Heart right ventricle (tissue), 16 donors: Measurements from ENCODE around the gene PKIB. TPM values are rescaled to one million over a fixed set of nuclear protein-coding genes. Genes with fewer than 3 reads are reported as not detected.

Source experiments
- ATAC-seq, 8 donors: fragments of 200-7000 bp; cut with Tn5 transposase; one replicate each; pipeline ENCODE4 v1.9.1; 2020; ENCODE audit warnings: mild to moderate bottlenecking in 8 of 8, moderate library complexity in 8 of 8, moderate number of reproducible peaks in 1 of 8
- DNase-seq, 2 donors: peaks; one replicate each; pipeline ENCODE4 v3.0.0-alpha.2; 2020
- H3K27ac ChIP-seq, 10 donors: fragments of 200-600 bp; sonication (generic) in 2 of 10; one replicate each; pipeline versions ENCODE4 v1.5.0 to v1.8.0; 2020 to 2022; ENCODE audit warnings: mild to moderate bottlenecking in 3 of 10
- H3K27me3 ChIP-seq, 7 donors: fragments of 200-600 bp; one replicate each; pipeline ENCODE4 v1.8.0; 2021 to 2022; ENCODE audit warnings: mild to moderate bottlenecking in 2 of 7
- H3K36me3 ChIP-seq, 9 donors: fragments of 200-600 bp; sonication (generic) in 1 of 9; one replicate each; pipeline versions ENCODE4 v1.5.0 to v1.8.0; 2020 to 2022; ENCODE audit warnings: mild to moderate bottlenecking in 2 of 9
- H3K4me1 ChIP-seq, 9 donors: fragments of 200-600 bp; sonication (generic) in 1 of 9; one replicate each; pipeline versions ENCODE4 v1.5.0 to v1.8.0; 2020 to 2022; ENCODE audit warnings: mild to moderate bottlenecking in 4 of 9
- H3K4me3 ChIP-seq, 10 donors: fragments of 200-600 bp; sonication (generic) in 2 of 10; one replicate each; pipeline versions ENCODE4 v1.5.0 to v1.8.0; 2020 to 2022; ENCODE audit warnings: mild to moderate bottlenecking in 7 of 10, moderate library complexity in 2 of 10
- H3K9me3 ChIP-seq, 11 donors: fragments of 200-600 bp in 10 of 11; sonication (generic) in 2 of 11; one replicate each; pipeline versions ENCODE4 v1.5.0 to v1.8.0; 2013 to 2022; ENCODE audit warnings: mild to moderate bottlenecking in 2 of 11, control low read depth in 1 of 11, moderate library complexity in 1 of 11
- CTCF ChIP-seq, 9 donors: fragments of 200-600 bp; sonication (generic) in 2 of 9; IDR thresholded peaks; one replicate each; pipeline versions ENCODE4 v1.5.0 to v1.8.0; 2021 to 2022; ENCODE audit warnings: antibody characterized with exemption in 9 of 9, mild to moderate bottlenecking in 5 of 9, moderate library complexity in 1 of 9
- WGBS, 2 donors: extraction: QIAGEN DNeasy Blood & Tissue Kit; methylation state at CpG; one replicate each; pipeline ENCODE4 v1.1.7; 2013; ENCODE audit warnings: inconsistent platforms in 1 of 2; 5-methylcytosine and 5-hydroxymethylcytosine counted together
- intact Hi-C, 10 donors: fragments of 100-400 bp; cut with DNase I; formaldehyde crosslinking; loops; one replicate each; pipeline versions ENCODE4 v1.11.1 to v1.14.2; 2022
- polyA plus RNA-seq, 2 donors: library from polyadenylated mRNA; stranded (reverse); fragments of 200-250 nt; gene quantifications; one replicate each; pipeline ENCODE4 v1.2.3, GENCODE V29; 2013
- total RNA-seq, 10 donors: library from RNA; stranded (reverse); fragmentation: NEBNext Ultra II Directional in 3 of 10; extraction: Animal tissue kit (Norgen Biotek cat#: 25700) in 3 of 10; gene quantifications; one replicate each; pipeline versions ENCODE4 v1.2.1 to v1.2.4, GENCODE V29; 2021 to 2023
- donor health status: Arrhythmogenic right ventricular cardiomyopathy.
- donor health status: ischemic (EF 13 %, LVEDD 7.1; RV severe dilation, severe dysfunction).
- donor health status: healthy with polysubstance abuse.
- donor health status: DM: no; HTN: yes; CAD: no.
- donor health status: DM: no; HTN: no; CAD: no.
- donor health status: ischemic (EF 25% LVEDD 6.9; RV normal size, moderate dysfunction).
- donor health status: ischemic (EF 25% LVEDD 5.7; RV mildly dilated, moderate dysfunction).
- donor health status: healthy.
- donor health status: DM: yes; HTN: yes; CAD: no.
- donor health status: Ischemic cardiomyopathy.
- donor health status: ischemic (EF 35%, LVEDD 5.7; RV mildly dilated, moderate dysfunction).
- donor health status: nonischemic (EF 11% LVEDD 7.7; RV severe dilation, severe dysfunction).
- donor health status: DM: yes; HTN: yes; CAD: no.
- donor health status: PGD.
- donor health status: ischemic (EF 29% LVEDD 5.4; RV normal size, mild dysfunction).
- donor health status: nonischemic (EF 23%, LVEDD 6.1; RV moderate dilation, normal function).

The PKIB gene
- total and polyA plus RNA-seq, 12 donors, result 0.26 to 0.96 (median 0.38) TPM; not detected in 4

DNA sequence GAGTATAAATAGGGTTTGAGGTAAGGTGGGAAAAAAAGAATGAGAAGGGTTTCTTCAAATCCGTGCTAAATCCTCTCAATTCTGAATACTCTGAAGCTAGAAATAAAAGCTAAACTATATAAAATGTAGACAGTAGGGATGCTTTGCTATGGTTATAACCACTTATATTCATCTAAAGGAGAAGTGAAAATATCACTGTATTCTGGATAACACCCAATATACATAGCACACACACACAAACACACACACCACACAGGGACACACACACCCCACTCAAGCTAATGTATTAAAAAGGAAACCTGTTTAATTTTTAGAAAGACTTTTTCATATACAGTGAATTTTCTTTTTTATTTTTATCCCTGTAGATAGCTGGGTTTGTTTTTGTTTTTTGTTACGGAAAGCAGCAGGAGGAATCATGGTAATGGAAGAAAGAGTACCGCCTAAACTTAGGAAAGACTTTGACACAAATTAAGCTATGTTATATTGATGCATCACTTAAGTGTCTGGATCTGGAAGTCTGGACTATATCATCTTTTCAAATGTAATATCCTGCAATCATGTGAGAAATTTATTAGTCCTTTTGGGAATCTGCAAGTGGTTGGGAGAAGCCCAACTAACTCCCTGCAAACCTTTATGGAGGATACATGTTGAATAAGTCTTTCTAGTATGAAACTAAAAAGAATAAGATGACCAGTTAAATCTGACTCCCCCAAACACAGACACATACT, 100.9 kb downstream of the PKIB start:
- Histone ChIP-seq H3K4me1 (peaks cover 0 to 16% (median 0%) of the 10 kb centered on the region in 9 donors), H3K27me3 (peaks cover 0 to 30% (median 6%) of the 10 kb centered on the region in 7 donors), H3K9me3 (no peaks in the 10 kb centered on the region), H3K27ac (no peak overlapping the region), H3K4me3 (no peak overlapping the region), H3K36me3 (no peaks in the 10 kb centered on the region)
- no peak for ATAC-seq
- intact Hi-C loops, result no loop called here
- no peak for TF ChIP-seq CTCF (IDR thresholded peaks at IDR 0.05)
- no peak for DNase-seq
- WGBS, 2 donors, result 85 to 93% methylated on average over 3 of the region's 3 CpGs

- Histone ChIP-seq H3K9me3 (no peaks in the 10 kb centered on the region), H3K27me3 (peaks cover 0 to 20% (median 6%) of the 10 kb centered on the region in 7 donors), H3K4me3 (no peak overlapping the region), H3K27ac (no peak overlapping the region), H3K4me1 (peaks cover 0 to 16% (median 0%) of the 10 kb centered on the region in 9 donors), H3K36me3 (no peaks in the 10 kb centered on the region)
- no peak for DNase-seq
- intact Hi-C loops, result no loop called here
- WGBS, 2 donors, result 36 to 38% methylated on average over 3 of the region's 3 CpGs
- TF ChIP-seq CTCF (IDR thresholded peaks at IDR 0.05), result no peak
- no peak for ATAC-seq
Observed at GRCh38 chr6:122712093-122712447, 101.9 kb downstream of the PKIB start.

DNA sequence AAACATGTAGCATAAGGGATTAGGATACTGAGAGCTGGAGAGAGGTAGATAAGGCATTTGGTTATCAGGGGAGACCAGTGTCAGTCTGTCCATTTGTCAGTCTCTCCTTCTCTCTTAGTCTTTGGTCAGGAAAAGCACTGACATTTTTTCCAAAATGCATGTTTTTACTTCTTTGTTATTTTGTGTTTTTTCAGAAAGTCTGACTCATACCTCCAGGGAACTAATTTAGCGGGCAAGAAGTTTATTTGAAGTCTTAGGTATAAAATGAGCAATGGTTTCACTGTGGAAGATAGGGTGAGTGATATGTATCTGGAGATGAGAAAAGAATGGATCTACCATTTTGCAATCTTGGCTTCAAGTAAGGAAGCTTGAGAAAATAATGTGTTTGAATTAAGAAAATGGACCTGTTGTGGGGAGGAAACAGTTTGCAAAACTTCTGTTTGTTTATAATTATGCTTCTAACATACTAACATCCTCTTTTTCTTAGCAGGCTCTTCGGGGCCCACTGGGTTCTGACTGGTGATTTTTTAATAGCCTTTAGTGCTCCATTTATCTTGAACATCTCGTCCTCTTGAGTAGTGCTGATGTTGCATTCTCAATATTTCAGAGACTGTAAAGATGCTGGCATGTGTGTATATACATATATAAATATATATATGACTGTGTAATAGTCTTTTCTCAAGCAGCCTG, 102.4 kb downstream of the PKIB start:
- intact Hi-C loops, result no loop called here
- Histone ChIP-seq H3K4me1 (peaks cover 0 to 18% (median 0%) of the 10 kb centered on the region in 9 donors), H3K27me3 (peaks cover 0 to 18% (median 6%) of the 10 kb centered on the region in 7 donors), H3K9me3 (no peaks in the 10 kb centered on the region), H3K4me3 (no peak overlapping the region), H3K36me3 (no peaks in the 10 kb centered on the region), H3K27ac (no peak overlapping the region)
- ATAC-seq (no peak), DNase-seq (no peak)
- no peak for TF ChIP-seq CTCF (IDR thresholded peaks at IDR 0.05)
- WGBS, 2 donors, result 64 to 72% methylated on average over 3 of the region's 3 CpGs

GRCh38 chr6:122713138-122713537, 102.9 kb downstream of the PKIB start:
- WGBS, 2 donors, result 83 to 92% methylated on average over 3 of the region's 3 CpGs
- no peak for TF ChIP-seq CTCF (IDR thresholded peaks at IDR 0.05)
- intact Hi-C loops, result no loop called here
- Histone ChIP-seq H3K9me3 (no peaks in the 10 kb centered on the region), H3K27me3 (peaks cover 0 to 15% (median 4%) of the 10 kb centered on the region in 7 donors), H3K27ac (no peak overlapping the region), H3K4me3 (no peak overlapping the region), H3K4me1 (peaks cover 0 to 20% (median 0%) of the 10 kb centered on the region in 9 donors), H3K36me3 (no peaks in the 10 kb centered on the region)
- no peak for ATAC-seq
- DNase-seq, result no peak
